ENCODE data around the gene SHTN1. TPM values are rescaled to one million over a fixed set of nuclear protein-coding genes. Genes with fewer than 3 reads are reported as not detected.

SHTN1 gene
- total RNA-seq, 1 donor from 2014 or later, result 50.5 TPM

GRCh38 chr10:116919164-116919563 lies 85.8 kb downstream of the SHTN1 start:
- no peak for DNase-seq (ENCODE audit: low spot score in 2 of 2)
- no peak for FAIRE-seq

- FAIRE-seq (no peak), DNase-seq (ENCODE audit: low spot score in 2 of 2) (no peak)
These were observed 86.4 kb downstream of the SHTN1 start for GRCh38 chr10:116918583-116918982.

GRCh38 chr10:116917481-116917880 lies 87.5 kb downstream of the SHTN1 start:
- DNase-seq (ENCODE audit: low spot score in 2 of 2) (no peak), FAIRE-seq (no peak)

GRCh38 chr10:116915340-116915739 lies 89.6 kb downstream of the SHTN1 start:
- DNase-seq (ENCODE audit: low spot score in 2 of 2) (no peak), FAIRE-seq (no peak)

GRCh38 chr10:116913695-116914094 lies 91.3 kb downstream of the SHTN1 start:
- DNase-seq (ENCODE audit: low spot score in 2 of 2) (no peak), FAIRE-seq (no peak)

GRCh38 chr10:116912162-116912561 lies 92.8 kb downstream of the SHTN1 start:
- no peak for FAIRE-seq
- no peak for DNase-seq (ENCODE audit: low spot score in 2 of 2)

- DNase-seq (ENCODE audit: low spot score in 2 of 2), result no peak
- FAIRE-seq, result no peak
These were observed 94.1 kb downstream of the SHTN1 start for GRCh38 chr10:116910910-116911309.

- FAIRE-seq (no peak), DNase-seq (ENCODE audit: low spot score in 2 of 2) (no peak)
These were observed 95.7 kb downstream of the SHTN1 start for GRCh38 chr10:116909307-116909706.

GRCh38 chr10:116907245-116907987 lies 97.6 kb downstream of the SHTN1 start:
- FAIRE-seq, result no peak
- no peak for DNase-seq (ENCODE audit: low spot score in 2 of 2)

- DNase-seq (ENCODE audit: low spot score in 2 of 2), result no peak
- FAIRE-seq, result no peak
These were observed 99.2 kb downstream of the SHTN1 start for GRCh38 chr10:116905845-116906210.

- DNase-seq (ENCODE audit: low spot score in 2 of 2), result no peak
- no peak for FAIRE-seq
These were observed 105.4 kb downstream of the SHTN1 start for GRCh38 chr10:116899626-116900025.

- FAIRE-seq (no peak), DNase-seq (ENCODE audit: low spot score in 2 of 2) (no peak)
These were observed 111.3 kb downstream of the SHTN1 start for GRCh38 chr10:116893686-116894037.

- FAIRE-seq, result no peak
- DNase-seq (ENCODE audit: low spot score in 2 of 2), result no peak
These were observed 111.9 kb downstream of the SHTN1 start for GRCh38 chr10:116892907-116893685.

GRCh38 chr10:116891208-116891607 lies 113.8 kb downstream of the SHTN1 start:
- no peak for FAIRE-seq
- DNase-seq (ENCODE audit: low spot score in 2 of 2), result no peak

- no peak for FAIRE-seq
- no peak for DNase-seq (ENCODE audit: low spot score in 2 of 2)
These were observed 115.9 kb downstream of the SHTN1 start for GRCh38 chr10:116889066-116889465.

- DNase-seq (ENCODE audit: low spot score in 2 of 2), result no peak
- FAIRE-seq, result no peak
These were observed 116.5 kb downstream of the SHTN1 start for GRCh38 chr10:116888380-116889055.

GRCh38 chr10:116886772-116887171 lies 118.2 kb downstream of the SHTN1 start:
- DNase-seq (ENCODE audit: low spot score in 2 of 2) (no peak), FAIRE-seq (no peak)

GRCh38 chr10:116882639-116883038 lies 122.3 kb downstream of the SHTN1 start:
- no peak for FAIRE-seq

GRCh38 chr10:116880716-116881482 lies 124.1 kb downstream of the SHTN1 start:
- DNase-seq (ENCODE audit: low spot score in 2 of 2) (no peak), FAIRE-seq (no peak)

More at GRCh38 chr10:116882639-116883038, 122.3 kb downstream of the SHTN1 start:
- no peak for DNase-seq (ENCODE audit: low spot score in 2 of 2)

- FAIRE-seq, result no peak
- DNase-seq (ENCODE audit: low spot score in 2 of 2), result no peak
These were observed 125.2 kb downstream of the SHTN1 start for GRCh38 chr10:116879817-116880216.

GRCh38 chr10:116878123-116878522 lies 126.9 kb downstream of the SHTN1 start:
- no peak for DNase-seq (ENCODE audit: low spot score in 2 of 2)
- no peak for FAIRE-seq
